Posterior cingulate gyrus (tissue), 11 donors: Measurements from ENCODE around the gene VMAC.
A peak's percentile ranks its signal among the peaks of the same experiment; 100 is the strongest.

Experiments used
- DNase-seq, 10 donors: peaks; one replicate each; pipeline versions ENCODE4 v3.0.0 to v3.0.0-alpha.2; 2020 to 2021; ENCODE audit warnings: mixed read lengths in 3 of 10
- intact Hi-C: fragments of 100-400 bp; cut with DNase I; formaldehyde crosslinking; loops from one replicate; pipeline ENCODE4 v1.15.1; 2023

Gene VMAC

DNA sequence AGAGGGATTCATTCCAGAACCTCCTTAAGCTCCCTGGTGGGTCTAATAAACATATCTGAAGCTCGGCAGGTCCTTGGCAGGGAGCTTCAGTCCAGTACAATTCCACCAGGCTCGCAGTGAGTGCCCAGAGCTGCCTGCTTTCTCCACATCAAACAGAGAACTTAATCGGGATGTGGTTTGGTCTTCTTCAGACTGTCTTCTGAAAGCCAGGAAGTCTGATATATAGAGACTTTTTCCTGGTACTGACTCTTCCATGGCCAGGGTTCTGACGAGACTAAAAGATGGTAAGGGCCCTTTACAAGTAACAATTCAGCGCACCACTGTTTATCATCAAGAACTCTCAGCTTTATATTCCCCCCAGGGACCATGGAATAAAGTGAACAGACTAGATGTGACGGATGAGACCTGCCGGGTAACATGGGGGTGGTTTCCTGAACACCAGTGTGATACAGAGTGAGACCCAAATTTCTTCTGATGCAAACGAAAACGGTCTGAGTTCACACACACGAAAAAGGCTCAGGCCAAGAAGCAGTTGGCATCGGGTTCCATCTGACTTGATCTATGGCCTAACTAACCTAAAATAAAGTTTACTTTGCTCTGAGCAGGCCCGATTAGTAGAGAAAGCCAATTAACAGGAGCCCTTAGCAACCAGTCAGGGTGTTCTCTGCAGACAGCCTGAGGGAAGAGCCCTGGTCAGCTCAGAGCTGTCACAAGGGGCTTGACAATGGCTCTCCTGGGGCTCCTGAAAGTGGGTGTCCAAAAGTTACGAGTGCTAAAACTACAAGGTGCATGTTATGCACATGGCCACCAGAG is 44.3 kb downstream of the VMAC start:
- peak in 2 of 10 donors; percentile 49 to 62 for DNase-seq
- intact Hi-C loops: no loop called here

DNA sequence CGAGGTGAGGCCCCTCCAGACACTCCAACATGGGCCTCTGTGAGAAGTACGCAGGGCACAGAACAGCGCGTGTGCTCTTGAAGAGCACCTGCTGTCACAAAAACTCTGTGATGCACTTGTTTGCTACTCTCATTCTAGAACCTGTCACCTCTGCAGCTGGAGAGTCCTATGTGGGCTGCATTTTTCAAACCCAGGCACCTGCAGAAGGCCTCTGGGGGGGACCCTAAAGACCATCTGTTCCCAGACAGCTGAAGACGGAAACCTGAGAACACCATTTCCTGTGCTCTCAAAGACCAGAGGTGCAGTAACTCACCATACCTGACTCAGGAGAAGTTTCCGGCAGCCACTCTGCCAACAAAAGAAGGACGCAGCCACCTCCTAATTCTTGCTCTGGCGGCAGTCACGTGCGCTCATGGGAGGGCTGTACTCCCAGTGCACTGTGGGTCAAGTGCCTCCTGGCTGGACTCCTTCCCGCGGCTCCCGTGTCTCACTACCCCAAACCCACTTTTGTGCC is 45.2 kb downstream of the VMAC start:
- intact Hi-C loops: no loop called here
- DNase-seq: peak in 3 of 10 donors; percentile 69 to 75 (median 69)

DNA sequence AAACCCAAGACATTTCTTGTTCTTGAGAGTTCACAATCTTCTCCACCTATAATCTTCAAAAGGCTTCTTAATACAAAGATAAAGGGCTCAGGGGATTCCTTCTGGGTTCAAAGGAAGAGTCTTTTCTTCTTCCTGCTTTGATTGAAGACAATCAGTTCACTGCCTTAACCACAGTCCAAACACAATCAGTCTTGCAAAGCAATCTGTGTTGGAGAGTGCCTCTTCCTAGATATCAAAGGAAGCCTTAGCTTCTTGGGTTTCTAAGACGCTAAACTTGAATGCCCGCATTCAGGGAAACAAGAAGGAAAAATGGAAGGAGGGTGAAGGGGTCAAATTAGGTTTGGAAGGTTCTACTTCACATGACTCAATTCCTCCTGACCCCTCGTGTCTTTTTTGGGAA is 46.1 kb downstream of the VMAC start:
- no peak for DNase-seq
- intact Hi-C loops: no loop called here

DNA sequence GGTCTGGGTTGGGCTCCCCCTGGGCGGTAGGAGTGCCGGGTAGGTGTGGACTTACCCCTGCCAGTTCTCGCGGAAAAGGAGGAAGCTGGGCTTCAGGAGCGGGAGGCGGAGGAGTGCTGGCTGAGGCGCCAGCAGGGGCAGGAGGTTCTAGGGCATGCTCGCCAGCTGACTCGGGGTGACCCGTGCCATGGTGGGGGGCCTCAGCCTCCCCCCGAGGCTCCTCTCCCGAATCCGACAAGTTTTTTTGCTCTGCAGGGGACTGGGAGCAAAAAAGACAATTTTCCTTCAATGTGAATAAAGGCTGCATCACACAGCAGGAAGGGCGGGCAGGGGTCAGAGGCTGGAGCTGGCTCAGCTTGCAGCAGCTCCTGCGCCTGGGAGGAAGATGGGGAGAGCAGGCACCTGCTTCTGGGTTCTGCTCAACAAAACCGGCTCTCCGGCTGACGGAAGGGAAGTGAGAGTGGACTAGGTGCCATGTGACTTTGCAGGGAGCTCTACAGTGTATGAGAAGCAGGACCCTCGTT is 46.7 kb downstream of the VMAC start:
- peak in 3 of 10 donors; percentile 68 to 87 (median 85) for DNase-seq
- intact Hi-C loops: no loop called here

DNA sequence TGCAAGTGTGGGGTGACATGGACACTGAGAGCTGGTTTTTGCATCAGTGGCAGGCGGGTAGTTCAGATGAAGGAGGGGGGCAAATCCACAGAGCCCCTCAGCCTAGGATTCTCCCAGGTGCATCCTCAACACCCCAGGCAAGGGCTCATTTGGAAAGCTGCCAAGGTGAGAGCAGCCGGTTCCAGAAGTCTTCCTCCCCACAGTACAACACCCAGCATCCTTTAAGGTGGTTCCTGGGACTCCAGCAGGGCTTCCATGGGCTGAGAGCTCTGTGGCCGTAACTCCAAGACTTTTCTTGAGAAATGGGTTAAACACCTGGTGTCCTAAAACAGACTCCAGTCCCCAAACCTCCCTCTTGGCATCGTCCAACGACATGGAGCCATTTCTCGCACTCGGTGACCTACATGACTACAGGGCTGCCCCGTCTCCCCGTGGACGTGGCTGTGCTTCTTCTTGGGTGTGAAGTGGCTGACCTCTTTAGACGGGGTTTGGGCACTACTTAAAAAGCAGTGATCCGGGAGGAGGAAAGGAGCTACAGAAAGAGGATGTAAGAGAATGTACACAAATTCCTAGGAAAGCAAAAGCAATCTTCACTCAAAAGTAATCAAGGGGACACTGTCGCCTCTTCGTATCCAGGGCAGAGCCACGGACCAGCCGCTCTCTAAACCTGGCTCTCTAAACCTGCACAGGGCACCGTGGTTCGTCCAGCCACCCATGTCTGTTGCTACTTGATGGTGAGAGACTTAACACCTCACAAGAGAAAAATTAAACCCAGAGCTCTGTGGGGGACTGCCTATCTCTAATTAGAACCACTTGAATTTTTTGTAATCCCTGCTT is 47.7 kb downstream of the VMAC start:
- intact Hi-C loops: no loop called here
- peak in 3 of 10 donors; percentile 53 to 69 (median 67) for DNase-seq

DNA sequence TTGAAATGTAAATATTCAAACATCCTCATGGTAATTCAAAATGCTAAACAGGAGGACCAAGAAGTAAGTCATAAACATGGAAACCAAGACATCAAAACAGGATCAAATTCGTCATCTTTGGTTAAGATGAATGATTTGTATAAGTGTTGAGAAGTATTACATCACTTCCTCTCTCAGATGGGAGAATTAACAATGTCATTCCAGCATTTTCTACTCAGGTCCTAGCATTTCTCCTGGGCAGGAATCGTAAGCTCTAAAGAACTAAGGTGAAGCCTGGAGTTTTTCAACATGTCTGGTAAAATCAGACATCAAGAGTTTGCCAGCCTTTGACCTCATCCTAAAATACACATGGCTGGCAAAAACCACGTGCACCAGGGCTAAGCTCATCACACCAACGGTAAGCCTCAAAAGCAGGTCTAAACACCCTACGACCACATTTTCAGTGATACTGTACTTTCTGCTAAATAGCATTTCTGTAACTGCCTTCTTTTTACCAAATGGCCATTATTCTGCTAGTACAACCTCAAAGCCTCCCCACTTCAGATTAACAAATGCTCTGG is 48.4 kb downstream of the VMAC start:
- intact Hi-C loops: no loop called here
- no peak for DNase-seq

DNA sequence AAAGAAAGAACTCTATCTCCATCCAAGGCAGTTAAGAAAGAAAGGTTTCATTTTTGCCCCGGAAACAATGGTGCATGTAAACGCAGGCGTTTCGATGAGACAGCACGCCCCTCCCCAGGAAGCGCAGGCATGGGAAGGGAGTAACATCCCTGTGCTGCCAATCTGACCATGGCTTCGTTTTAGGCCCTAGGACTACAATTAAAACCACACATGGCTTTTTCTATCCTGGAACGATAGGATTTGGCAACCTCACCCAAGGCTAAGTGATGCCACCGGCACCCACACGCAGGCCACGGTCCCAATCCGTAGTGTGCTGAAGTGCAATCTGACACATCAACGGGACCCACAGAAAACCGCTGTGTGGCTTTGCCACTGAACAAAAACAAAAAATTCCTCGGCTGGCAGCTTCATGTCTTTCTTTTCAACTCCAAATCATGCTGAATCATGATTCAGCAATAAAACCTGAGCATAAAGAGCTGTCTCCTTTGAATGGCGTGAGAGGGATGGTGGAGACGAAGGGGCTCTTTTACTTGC is 49.1 kb downstream of the VMAC start:
- intact Hi-C loops: no loop called here
- DNase-seq: peak in 3 of 10 donors; percentile 61 to 88 (median 82)

DNA sequence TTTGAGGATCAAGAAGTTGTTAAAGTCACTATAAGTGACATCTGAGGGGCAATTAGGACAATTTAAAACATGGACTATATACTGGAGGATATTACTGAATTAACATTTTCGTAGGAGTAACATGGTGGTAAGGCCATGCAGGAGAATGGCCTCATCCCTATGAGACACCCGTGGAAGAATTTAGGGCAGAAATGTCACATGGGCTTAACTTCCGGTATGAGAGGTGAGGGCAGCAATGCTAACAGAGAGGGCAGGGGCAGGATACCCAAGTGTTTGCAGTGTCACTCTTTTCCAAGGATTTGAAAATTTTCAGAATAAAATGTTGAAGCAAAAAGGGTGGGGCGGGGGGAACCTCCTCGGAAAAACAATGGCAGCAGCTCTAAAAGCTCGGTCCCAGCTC is 49.6 kb downstream of the VMAC start:
- intact Hi-C loops: no loop called here
- no peak for DNase-seq

DNA sequence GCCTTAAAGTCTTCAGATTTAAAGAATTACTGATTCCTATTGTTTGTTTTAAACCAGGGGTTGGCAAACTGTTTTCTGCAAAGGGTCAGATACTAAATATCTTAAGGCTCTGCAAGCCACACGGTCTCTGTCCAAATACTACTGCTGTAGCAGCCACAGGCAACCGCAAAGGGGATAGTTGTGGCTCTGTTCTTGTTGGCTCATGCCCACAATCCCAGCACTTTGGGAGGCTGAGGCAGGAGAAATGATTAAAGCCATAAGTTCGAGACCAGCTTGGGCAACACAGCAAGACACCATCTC is 50.9 kb downstream of the VMAC start:
- intact Hi-C loops: no loop called here
- peak in 2 of 10 donors; percentile 2 to 4 for DNase-seq

DNA sequence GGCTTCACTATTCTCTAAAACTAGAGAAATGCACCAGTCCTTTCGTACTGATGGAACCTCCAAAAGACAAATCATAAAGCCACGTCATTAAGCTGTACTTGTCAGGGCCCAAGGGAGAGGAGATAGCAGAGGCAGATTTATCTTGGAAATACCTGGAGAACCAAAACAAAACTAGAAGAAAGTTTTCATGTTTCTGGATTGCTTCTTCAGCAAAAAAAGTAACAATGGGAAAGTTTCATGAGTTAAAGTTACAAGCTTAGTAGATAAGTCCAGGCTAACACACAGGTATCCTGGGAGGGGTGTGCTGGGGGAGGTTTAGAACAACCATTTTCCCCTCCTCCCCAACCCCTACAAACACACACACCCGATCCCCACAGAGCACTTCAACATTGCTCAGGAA is 51.7 kb downstream of the VMAC start:
- intact Hi-C loops: no loop called here
- DNase-seq: no peak

DNA sequence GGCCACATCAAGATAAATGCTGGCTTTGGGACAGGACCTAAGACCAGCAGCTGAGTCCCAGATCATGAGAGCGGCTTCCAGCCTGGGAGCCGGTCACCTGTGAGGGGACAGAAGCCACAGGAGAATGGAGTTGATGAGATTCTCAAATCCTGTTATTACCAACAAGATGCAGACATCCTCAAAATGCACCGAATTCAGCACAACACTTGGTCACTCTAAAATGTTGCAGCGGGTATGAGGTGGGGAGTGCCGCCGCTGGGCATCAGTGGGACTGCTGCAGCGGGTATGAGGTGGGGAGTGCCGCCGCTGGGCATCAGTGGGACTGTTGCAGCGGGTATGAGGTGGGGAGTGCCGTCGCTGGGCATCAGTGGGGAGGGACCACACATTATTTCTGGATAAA is 52.1 kb downstream of the VMAC start:
- DNase-seq: peak in 3 of 10 donors; percentile 5 to 66 (median 52)
- intact Hi-C loops: no loop called here

DNA sequence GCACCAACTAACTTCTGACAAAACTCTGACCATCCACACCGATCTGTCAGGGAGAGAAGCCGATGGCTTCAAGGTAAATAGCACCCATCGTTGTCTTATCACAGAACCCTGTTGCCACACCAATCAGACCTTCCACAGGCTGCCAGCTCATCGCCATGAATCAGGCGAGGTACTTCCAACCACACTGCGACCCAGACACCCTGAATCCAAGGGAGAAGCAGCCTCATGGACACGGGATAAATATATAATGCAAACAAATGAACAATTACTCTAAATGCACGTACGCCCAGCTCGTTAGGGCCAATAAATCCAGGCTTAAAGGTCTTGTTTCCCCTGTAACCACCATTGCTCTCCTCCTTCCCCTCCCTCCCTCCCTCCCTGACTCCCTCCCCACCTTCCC is 52.5 kb downstream of the VMAC start:
- peak in 3 of 10 donors; percentile 9 to 17 (median 14) for DNase-seq
- intact Hi-C loops: no loop called here

DNA sequence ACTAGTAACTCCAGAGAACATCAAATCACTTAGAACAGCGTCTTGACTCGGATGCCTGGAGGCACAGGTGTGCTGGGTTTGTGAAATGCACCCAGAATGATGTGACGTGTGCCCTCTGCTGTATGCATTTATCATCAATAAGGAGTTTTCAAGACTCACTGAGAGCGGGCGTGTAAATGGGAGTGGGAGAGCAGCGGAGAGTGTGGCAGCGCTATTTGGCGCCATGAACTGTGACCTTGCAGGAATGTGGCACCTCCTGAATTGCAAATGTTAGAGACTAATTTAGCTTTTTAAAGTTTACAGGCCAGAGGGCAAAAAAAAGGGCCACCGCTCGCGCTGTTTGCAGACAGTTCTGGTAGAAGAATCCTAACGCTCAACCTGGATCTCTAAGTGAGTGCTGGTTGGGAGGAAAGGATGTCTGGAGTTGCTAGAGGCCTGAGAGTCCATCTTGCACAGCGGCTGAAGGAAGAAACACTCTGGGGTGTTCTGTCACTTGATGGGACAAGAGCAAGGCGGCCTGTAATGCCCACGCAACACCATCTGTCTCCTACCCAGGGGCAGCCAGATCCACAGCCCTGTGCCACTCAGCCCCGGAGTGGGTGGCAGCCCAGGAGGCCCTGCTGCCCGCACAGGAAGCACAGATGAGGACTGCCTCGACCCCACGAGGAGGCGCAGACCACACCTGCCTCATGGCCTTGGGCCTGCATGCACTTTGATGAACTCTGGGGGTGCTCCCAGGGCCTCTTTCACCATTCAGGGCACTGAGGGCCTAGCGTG is 53.6 kb downstream of the VMAC start:
- intact Hi-C loops: no loop called here
- DNase-seq: peak in 3 of 10 donors; percentile 80 to 87 (median 81)

DNA sequence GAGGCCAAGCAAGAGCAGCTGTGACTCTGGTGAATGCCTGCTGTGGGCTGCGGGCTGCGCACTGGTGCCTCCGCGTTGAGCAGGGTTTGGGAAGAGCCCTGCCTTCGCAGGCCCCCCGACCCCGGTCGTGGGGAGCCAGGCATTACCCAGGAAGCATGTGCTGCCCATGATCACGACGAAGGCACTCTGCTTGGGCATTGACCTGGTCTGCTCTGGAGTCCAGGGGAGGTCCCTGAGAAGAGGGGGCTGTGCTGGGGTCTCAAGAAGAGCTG is 54.1 kb downstream of the VMAC start:
- intact Hi-C loops: no loop called here
- peak in 1 of 10 donors; percentile 69 for DNase-seq

DNA sequence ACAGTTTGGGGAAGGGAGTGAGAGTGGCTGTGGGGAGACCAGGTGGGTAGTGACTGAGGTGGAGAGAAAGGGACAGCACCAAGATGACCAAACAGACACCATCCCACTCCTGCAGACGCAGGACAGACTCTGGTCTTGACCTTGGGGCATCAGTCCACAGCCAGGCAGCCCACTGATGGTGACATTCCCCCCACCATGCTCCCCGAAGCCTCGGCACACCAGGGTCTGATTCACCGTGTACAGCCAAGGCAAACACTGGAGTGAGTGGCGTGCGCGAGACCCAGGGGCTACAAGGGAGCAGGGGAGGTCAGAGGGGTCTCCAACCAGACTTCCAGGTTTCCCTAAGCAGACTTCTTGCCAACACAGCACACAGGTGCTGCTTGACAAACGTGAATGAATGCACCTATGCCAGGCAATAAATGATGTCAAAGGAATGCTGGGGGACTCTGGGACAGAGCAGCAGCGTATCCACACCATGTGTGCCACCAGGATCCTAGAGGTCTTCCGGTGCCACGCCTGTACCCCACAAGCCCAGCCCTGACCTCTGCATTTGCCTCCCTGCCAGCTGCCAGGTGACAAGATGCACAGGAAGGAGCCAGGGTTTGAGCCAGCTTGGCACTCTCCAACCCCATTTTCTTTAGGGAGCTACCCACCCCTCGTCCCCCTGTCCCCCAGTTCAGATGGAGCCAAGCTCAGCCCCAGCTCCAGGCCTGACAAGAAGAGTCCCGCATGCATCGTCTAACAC is 54.8 kb downstream of the VMAC start:
- intact Hi-C loops: no loop called here
- DNase-seq: peak in 2 of 10 donors; percentile 62 to 66
